ENCODE data around the gene DLG2. TPM values are rescaled to one million over a fixed set of nuclear protein-coding genes. Genes with fewer than 3 reads are reported as not detected.

Gene DLG2
- total and polyA plus RNA-seq, 2 of the 8 experiments (the other 6 are each of a cell fraction or from before 2014, with no cell fraction given): 1.7 to 14.3 TPM

DNA sequence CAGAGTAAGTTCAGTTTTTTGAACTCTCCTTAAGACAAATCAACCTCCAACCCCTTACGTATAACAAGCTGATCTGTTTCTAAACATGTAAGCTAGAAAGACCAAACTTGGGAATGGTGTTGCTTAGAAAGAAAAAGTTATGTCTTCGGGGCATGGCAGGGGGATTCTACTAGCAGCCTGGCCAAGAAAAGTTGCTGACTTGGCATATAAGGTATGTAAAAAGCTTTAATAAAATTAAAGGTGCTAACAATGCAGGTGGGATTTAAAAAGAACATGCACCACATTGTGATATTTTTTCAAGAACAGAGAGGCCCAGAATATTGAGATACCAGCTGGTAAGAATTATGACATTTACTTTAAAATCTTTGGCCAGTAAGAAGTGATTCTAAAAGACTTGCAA lies 1929.6 kb downstream of the DLG2 start:
- H3K36me3 ChIP-seq (ENCODE audit: control insufficient read depth in 2 of 4, insufficient read depth in 4 of 4, low read length in 3 of 4): no peaks in the 10 kb centered on the region
- no peaks in the 10 kb centered on the region for H3K79me2 ChIP-seq (ENCODE audit: control insufficient read depth in 1 of 2, insufficient read depth in 2 of 2, low read length in 2 of 2)
- H3K79me1 ChIP-seq (ENCODE audit: low read depth, low read length): no peaks in the 10 kb centered on the region; the same call in 1 of the 2 replicates
- H2BK12ac ChIP-seq (ENCODE audit: low read depth, low read length): no peak overlapping the region
- FAIRE-seq (no peak), DNase-seq (ENCODE audit: low read depth in 1 of 2, low spot score in 2 of 2) (no peak)
- no peak overlapping the region for H3K56ac ChIP-seq (replicated peaks; ENCODE audit: insufficient read length, low read depth, low read length)
- no peak overlapping the region for H2AFZ ChIP-seq (ENCODE audit: low read length)
- no peaks in the 10 kb centered on the region for H3K23me2 ChIP-seq (ENCODE audit: low read depth, low read length)
- H3K9me3 ChIP-seq (ENCODE audit: insufficient read depth in 2 of 2, low read depth in 1 of 2, low read length in 1 of 2): no peaks in the 10 kb centered on the region
- no peak overlapping the region for H2BK20ac ChIP-seq (ENCODE audit: low read length)
- no peak overlapping the region for H2BK15ac ChIP-seq (ENCODE audit: low read length)
- H3K4me2 ChIP-seq (ENCODE audit: insufficient read depth in 1 of 2, low read depth in 2 of 2, low read length in 2 of 2): no peak overlapping the region
- H3K4me3 ChIP-seq (ENCODE audit: extremely low read depth in 1 of 4, insufficient read depth in 2 of 4, low read depth in 3 of 4, low read length in 4 of 4): no peak overlapping the region
- no peaks in the 10 kb centered on the region for H4K20me1 ChIP-seq (replicated peaks in 1 of 2; ENCODE audit: control insufficient read depth in 1 of 2, insufficient read depth in 2 of 2, low read length in 2 of 2)
- ChIA-PET CTCF (ENCODE audit: partially characterized antibody) (interaction anchor here (0.6 to 1.3 kb wide), 3 partner anchors 13 to 216 kb away, joined by 3 to 4 read pairs (median 3); no protein-coding TSS in a partner anchor), POLR2A (ENCODE audit: partially characterized antibody) (no interaction called here)
- H4K5ac ChIP-seq (ENCODE audit: insufficient read length, low read depth, low read length): no peak overlapping the region
- no peaks in the 10 kb centered on the region for H3K27me3 ChIP-seq (replicated peaks in 1 of 4; ENCODE audit: control insufficient read depth in 3 of 4, extremely low read depth in 1 of 4, insufficient read depth in 3 of 4, low read length in 3 of 4)
- no peak overlapping the region for H3K9ac ChIP-seq (replicated peaks in 1 of 4; ENCODE audit: extremely low read depth in 1 of 4, low read depth in 3 of 4, low read length in 3 of 4)
- no peak overlapping the region for H2AK5ac ChIP-seq (ENCODE audit: low read depth, low read length)
- no peak overlapping the region for H4K91ac ChIP-seq (replicated peaks; ENCODE audit: insufficient read length, low read length)
- H3K27ac ChIP-seq (ENCODE audit: low read depth, low read length): no peak overlapping the region
- H3K18ac ChIP-seq (ENCODE audit: extremely low read depth, low read length): no peak overlapping the region
- no peak overlapping the region for H2BK120ac ChIP-seq (replicated peaks; ENCODE audit: low read depth, low read length)
- H3K14ac ChIP-seq (ENCODE audit: insufficient read length): no peak overlapping the region
- WGBS, 2 experiments (ENCODE audit: extremely low coverage in 1 of 2, insufficient coverage in 1 of 2, insufficient read length in 1 of 2, insufficient replicate concordance in 2 of 2, low coverage in 1 of 2, low lambda C conversion rate in 2 of 2, missing lambda C conversion rate in 1 of 2): 85% methylated on average over 2 of the region's 2 CpGs; no CpG with 5 or more reads in 1 of the 2 experiments
- H4K8ac ChIP-seq (ENCODE audit: extremely low read depth, insufficient read depth, low read length): no peak overlapping the region
- no peak overlapping the region for H3K4ac ChIP-seq (replicated peaks; ENCODE audit: insufficient read length, low read depth, low read length)
- peaks cover 0 to 5% (median 1%) of the 10 kb centered on the region in 4 experiments; a peak in 1 of 7 replicates for H3K4me1 ChIP-seq (replicated peaks in 1 of 4; ENCODE audit: control insufficient read depth in 3 of 4, insufficient read depth in 4 of 4, low read length in 3 of 4)
- H3K23ac ChIP-seq (ENCODE audit: insufficient read length): no peak overlapping the region
- TF ChIP-seq POLR2A (IDR thresholded peaks at IDR 0.05; ENCODE audit: control extremely low read depth in 1 of 2, low read depth in 2 of 2, low read length in 2 of 2) (no peak), JUND (IDR thresholded peaks at IDR 0.05; ENCODE audit: low read length) (no peak), MAFK (IDR thresholded peaks at IDR 0.05; ENCODE audit: low read depth, low read length) (peak; percentile 81)
- H2BK5ac ChIP-seq (ENCODE audit: low read depth, low read length): no peak overlapping the region
